ENCODE measurements around the gene WNT10A.
A peak's percentile ranks its signal among the peaks of the same experiment; 100 is the strongest.

WNT10A gene

GRCh38 chr2:218878926-218879761, 1.5 kb upstream of the WNT10A start:
- DNase-seq = no peak

GRCh38 chr2:218879776-218880101, 913 bp upstream of the WNT10A start:
- DNase-seq = no peak

GRCh38 chr2:218880859-218881594, 375 bp downstream of the WNT10A start:
- DNase-seq = no peak

GRCh38 chr2:218881744-218882460, 1.2 kb downstream of the WNT10A start:
- peak; percentile 30 for DNase-seq

- no peak for DNase-seq
Observed at GRCh38 chr2:218882461-218882816, 1.8 kb downstream of the WNT10A start.

GRCh38 chr2:218882866-218883366, 2.3 kb downstream of the WNT10A start:
- no peak for DNase-seq

GRCh38 chr2:218883491-218884490, 3.1 kb downstream of the WNT10A start:
- DNase-seq = no peak

- DNase-seq = no peak
Observed at GRCh38 chr2:218884519-218884918, 3.9 kb downstream of the WNT10A start.

GRCh38 chr2:218885981-218886947, 5.6 kb downstream of the WNT10A start:
- peak; percentile 58 for DNase-seq

- no peak for DNase-seq
Observed at GRCh38 chr2:218887079-218887478, 6.4 kb downstream of the WNT10A start.

- no peak for DNase-seq
Observed at GRCh38 chr2:218888341-218888740, 7.7 kb downstream of the WNT10A start.

GRCh38 chr2:218889937-218890336, 9.3 kb downstream of the WNT10A start:
- DNase-seq = no peak

GRCh38 chr2:218890369-218890768, 9.7 kb downstream of the WNT10A start:
- DNase-seq = no peak

GRCh38 chr2:218891275-218892135, 10.9 kb downstream of the WNT10A start:
- DNase-seq = no peak

- DNase-seq = no peak
Observed at GRCh38 chr2:218892693-218893348, 12.2 kb downstream of the WNT10A start.

- DNase-seq = no peak
Observed at GRCh38 chr2:218893349-218894150, 12.9 kb downstream of the WNT10A start.

- DNase-seq = no peak
Observed at GRCh38 chr2:218894151-218894879, 13.7 kb downstream of the WNT10A start.

- DNase-seq = no peak
Observed at GRCh38 chr2:218894880-218895157, 14.2 kb downstream of the WNT10A start.
